NB4 (cell line): ENCODE measurements around the gene PTPRD.

Experiments
- POLR2A ChIP-seq: IDR thresholded peaks from 2 replicates; pipeline ENCODE4 v1.6.1; 2011; ENCODE audit warnings: mild to moderate bottlenecking; ENCODE audit not compliant: insufficient read length; ENCODE audit errors: extremely low read depth
- TF ChIP-seq, protein P1 (sequence below): IDR thresholded peaks from one replicate; pipeline ENCODE4 v1.5.1; 2012; ENCODE audit warnings: low read depth, low read length
- TF ChIP-seq, protein P2 (sequence below): IDR thresholded peaks from 2 replicates; pipeline ENCODE4 v1.6.1; 2011; ENCODE audit warnings: low read depth, low read length

DNA sequence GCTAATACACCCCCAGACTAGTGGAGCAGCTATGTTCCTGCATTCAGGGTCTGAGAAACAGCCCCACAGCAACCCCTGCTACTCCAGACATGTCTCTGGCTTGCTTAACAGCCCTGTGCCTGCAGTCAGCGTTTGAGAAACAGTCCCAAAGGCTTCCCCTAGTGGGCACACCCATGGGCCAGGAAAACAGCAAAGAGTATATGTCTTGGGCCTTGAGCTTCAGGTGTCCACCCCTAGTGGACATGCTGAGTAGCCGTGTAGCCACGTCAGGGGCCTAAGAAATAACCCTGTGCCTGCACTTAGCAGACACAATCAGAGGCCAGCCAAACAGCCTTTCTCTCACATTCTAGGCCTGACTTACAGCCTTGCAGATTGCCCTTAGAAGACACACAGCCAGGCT lies 698.6 kb downstream of the PTPRD start:
- no peak for TF ChIP-seq POLR2A
- TF ChIP-seq, protein P1, sequence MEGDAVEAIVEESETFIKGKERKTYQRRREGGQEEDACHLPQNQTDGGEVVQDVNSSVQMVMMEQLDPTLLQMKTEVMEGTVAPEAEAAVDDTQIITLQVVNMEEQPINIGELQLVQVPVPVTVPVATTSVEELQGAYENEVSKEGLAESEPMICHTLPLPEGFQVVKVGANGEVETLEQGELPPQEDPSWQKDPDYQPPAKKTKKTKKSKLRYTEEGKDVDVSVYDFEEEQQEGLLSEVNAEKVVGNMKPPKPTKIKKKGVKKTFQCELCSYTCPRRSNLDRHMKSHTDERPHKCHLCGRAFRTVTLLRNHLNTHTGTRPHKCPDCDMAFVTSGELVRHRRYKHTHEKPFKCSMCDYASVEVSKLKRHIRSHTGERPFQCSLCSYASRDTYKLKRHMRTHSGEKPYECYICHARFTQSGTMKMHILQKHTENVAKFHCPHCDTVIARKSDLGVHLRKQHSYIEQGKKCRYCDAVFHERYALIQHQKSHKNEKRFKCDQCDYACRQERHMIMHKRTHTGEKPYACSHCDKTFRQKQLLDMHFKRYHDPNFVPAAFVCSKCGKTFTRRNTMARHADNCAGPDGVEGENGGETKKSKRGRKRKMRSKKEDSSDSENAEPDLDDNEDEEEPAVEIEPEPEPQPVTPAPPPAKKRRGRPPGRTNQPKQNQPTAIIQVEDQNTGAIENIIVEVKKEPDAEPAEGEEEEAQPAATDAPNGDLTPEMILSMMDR, result no peak
- TF ChIP-seq, protein P2, sequence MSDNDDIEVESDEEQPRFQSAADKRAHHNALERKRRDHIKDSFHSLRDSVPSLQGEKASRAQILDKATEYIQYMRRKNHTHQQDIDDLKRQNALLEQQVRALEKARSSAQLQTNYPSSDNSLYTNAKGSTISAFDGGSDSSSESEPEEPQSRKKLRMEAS, result no peak
